ENCODE results near the gene KRTAP5-6.
"Not testable (repeated sequence)": the region's sequence is repeated elsewhere in the genome, so short reads cannot be mapped to it uniquely, and the experiment has no call there.

Gene KRTAP5-6

GRCh38 chr11:1661454-1662269 is 35.3 kb upstream of the KRTAP5-6 start:
- not testable (repeated sequence) for DNase-seq

- DNase-seq, result not testable (repeated sequence)
Measured at GRCh38 chr11:1662699-1663283, 34.2 kb upstream of the KRTAP5-6 start.

- DNase-seq, result no peak
Measured at GRCh38 chr11:1665313-1665712, 31.7 kb upstream of the KRTAP5-6 start.

GRCh38 chr11:1667121-1667850 is 29.7 kb upstream of the KRTAP5-6 start:
- no peak for DNase-seq

- DNase-seq, result no peak
Measured at GRCh38 chr11:1667906-1668305, 29.1 kb upstream of the KRTAP5-6 start.

- no peak for DNase-seq
Measured at GRCh38 chr11:1668911-1669473, 28.0 kb upstream of the KRTAP5-6 start.

GRCh38 chr11:1669546-1670218 is 27.3 kb upstream of the KRTAP5-6 start:
- DNase-seq, result no peak

- not testable (repeated sequence) for DNase-seq
Measured at GRCh38 chr11:1670457-1670856, 26.5 kb upstream of the KRTAP5-6 start.

GRCh38 chr11:1670905-1671371 is 26.1 kb upstream of the KRTAP5-6 start:
- no peak for DNase-seq

- DNase-seq, result no peak
Measured at GRCh38 chr11:1671658-1672057, 25.3 kb upstream of the KRTAP5-6 start.

- no peak for DNase-seq
Measured at GRCh38 chr11:1672613-1673350, 24.2 kb upstream of the KRTAP5-6 start.

- DNase-seq, result no peak
Measured at GRCh38 chr11:1673446-1674172, 23.4 kb upstream of the KRTAP5-6 start.

GRCh38 chr11:1674173-1675131 is 22.5 kb upstream of the KRTAP5-6 start:
- no peak for DNase-seq

- DNase-seq, result no peak
Measured at GRCh38 chr11:1675536-1676228, 21.3 kb upstream of the KRTAP5-6 start.

GRCh38 chr11:1676229-1676740 is 20.7 kb upstream of the KRTAP5-6 start:
- DNase-seq, result no peak

GRCh38 chr11:1679881-1680280 is 17.1 kb upstream of the KRTAP5-6 start:
- no peak for DNase-seq

- DNase-seq, result no peak
Measured at GRCh38 chr11:1682225-1682905, 14.6 kb upstream of the KRTAP5-6 start.

GRCh38 chr11:1683216-1683615 is 13.8 kb upstream of the KRTAP5-6 start:
- DNase-seq, result not testable (repeated sequence)
